Activated CD8-positive, alpha-beta memory T cell treated with anti-CD3 and anti-CD28 coated beads, Interleukin-2, amount 50 U/mL, for 1 hour (primary cell): ENCODE measurements around the gene STN1.

ENCODE experiments used
- DNase-seq: peaks from one replicate; pipeline ENCODE4 v3.0.0-alpha.2; 2020; ENCODE audit errors: extremely low read depth

Gene STN1

GRCh38 chr10:103929381-103929921 lies 11.5 kb upstream of the STN1 start:
- DNase-seq, result no peak

DNA sequence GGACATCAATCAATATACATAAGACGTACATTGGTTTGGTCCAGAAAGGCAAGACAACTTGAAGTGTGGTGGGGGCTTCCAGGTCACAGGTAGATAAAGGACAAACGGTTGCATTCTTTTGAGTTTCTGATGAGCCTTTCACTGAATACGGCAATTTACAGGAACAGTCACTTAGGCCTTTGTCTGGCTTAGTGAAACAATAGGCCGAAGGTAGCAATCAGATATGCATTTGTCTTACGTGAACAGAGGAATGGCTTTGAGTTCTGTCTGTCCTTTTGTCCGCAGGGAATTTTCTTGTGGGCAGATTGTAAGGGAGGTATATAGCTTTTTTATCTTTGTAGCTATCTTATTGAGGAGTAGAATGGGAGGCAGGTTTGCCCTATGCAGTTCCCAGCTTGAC lies 10.8 kb upstream of the STN1 start:
- DNase-seq, result no peak

DNA sequence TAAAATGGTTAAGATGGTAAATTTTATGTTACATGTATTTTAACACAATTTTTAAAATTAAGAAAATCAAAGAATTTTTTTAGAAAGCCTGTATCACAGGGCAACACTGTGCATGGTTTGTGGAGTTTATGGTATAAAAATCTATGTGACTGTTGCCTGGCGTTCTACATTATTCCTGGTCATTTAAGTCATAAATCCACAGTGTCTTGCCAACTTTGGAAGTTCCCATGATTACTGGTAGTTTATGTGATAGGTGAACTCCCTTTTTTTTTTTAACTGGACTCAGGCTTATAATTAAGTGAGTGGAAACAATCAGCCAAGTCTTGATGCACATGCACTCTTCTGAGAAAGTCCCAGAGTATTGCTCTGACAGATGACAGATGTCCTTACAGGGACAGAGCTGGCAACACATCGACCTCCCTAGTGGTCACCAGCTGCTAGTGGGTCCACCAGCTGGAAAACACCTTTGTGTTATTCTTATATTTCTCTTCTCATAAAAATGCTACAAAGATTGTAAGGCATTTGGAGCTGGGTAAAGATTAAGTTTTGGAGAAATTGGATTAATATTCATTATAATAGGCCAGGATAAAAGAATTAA lies 8.8 kb upstream of the STN1 start:
- DNase-seq, result no peak

DNA sequence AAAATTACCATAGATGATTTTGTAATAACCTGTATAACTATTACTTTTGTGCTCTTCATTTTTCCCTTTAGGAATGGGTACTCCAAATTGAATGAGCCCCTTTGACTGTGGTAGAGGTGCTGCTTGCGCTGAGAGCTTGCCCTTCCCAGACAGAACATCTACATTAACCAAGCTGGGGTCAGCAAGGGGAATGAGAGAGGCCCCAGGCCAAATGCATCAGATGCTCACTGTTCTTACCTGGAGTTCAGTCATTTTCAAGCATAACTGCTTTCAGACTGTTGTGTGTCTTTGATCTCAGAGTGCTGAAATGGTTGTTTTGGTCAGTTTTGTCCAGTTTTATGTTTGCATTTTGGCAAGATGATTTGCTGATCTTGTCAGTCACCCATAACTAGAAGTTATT lies 7.6 kb upstream of the STN1 start:
- no peak for DNase-seq

- DNase-seq, result no peak
Measured at GRCh38 chr10:103923502-103923901, 5.5 kb upstream of the STN1 start.

GRCh38 chr10:103922659-103923058 lies 4.7 kb upstream of the STN1 start:
- DNase-seq, result no peak

DNA sequence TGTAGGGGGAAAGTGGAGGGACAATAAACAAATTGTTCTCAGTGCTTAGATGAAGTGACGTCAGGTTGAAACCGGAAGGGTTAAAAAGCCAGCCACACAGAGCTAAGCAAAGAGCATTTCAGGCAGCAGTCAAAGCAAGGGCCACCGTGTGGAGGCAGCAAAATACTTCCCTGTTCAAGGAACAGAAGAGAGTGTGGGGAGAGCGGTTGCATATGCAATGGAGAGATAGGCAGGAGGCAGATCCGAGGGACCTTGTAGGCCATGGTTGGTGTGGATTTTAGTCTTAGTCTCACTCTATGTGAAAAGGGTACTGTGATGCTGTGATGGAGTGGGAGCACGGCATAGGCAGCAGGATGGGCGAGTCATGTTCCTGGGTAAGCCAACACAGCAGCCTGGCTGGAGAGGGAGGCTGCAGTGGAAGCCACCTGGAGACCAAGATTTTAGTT lies 3.8 kb upstream of the STN1 start:
- no peak for DNase-seq

GRCh38 chr10:103921248-103921647 lies 3.3 kb upstream of the STN1 start:
- no peak for DNase-seq

DNA sequence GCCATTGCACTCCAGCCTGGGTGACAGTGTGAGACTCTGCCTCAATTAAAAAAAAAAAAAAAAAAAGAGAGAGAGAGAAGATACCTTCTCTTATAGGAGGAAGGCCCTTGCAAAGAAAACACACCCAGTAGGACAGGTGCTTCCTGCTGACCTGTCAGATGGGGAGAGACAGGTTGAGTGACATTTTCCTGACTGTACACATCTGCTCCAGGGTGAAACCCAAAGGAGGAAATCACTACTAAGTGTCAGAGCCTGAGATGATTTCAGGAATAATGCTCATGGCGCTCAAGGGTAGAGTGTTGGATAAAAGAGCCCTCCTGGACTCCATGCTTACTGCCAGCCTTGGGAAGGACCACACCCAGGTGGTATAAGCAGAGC lies 1.7 kb upstream of the STN1 start:
- no peak for DNase-seq

- DNase-seq, result no peak
Measured at GRCh38 chr10:103917302-103918052, 507 bp downstream of the STN1 start.

DNA sequence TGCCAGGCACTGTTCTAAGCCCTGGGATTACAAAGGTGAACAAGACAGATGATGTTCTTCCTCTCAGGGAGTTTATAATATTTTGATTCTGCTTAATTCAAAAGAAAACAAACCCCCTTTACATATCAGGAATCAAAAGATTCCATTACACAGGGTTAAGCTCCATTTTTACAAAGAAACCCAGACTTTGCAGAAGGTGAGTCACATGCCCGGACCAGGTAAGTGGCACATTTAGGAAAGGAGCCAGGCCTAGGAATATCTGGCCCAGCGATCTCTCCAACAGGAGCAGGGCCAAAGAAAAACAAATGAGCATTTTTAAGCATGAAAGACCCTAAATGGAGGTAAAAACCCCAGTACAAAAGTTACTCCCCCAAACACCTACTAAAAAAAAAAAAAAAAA lies 1.1 kb downstream of the STN1 start:
- DNase-seq, result no peak

- no peak for DNase-seq
Measured at GRCh38 chr10:103916254-103916653, 1.7 kb downstream of the STN1 start.

DNA sequence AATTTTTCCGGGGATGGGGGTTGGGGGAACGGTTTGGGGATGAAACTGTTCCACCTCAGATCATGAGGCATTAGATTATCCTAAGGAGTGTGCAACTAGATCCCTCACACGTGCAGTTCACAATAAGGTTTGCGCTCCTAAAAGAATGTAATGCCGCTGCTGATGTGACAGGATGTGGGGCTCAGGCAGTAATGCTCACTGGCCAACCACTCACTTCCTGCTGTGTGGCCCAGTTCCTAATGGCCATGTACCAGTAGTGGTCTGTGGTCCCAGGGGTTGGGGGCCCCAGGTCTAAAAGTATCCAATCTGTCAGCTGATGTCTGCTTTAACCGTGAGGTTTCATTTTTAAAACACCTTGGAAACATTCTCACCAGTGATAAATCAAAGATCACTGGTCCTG lies 2.2 kb downstream of the STN1 start:
- no peak for DNase-seq

GRCh38 chr10:103912759-103913158 lies 5.2 kb downstream of the STN1 start:
- DNase-seq, result no peak

GRCh38 chr10:103911021-103911459 lies 6.9 kb downstream of the STN1 start:
- no peak for DNase-seq

DNA sequence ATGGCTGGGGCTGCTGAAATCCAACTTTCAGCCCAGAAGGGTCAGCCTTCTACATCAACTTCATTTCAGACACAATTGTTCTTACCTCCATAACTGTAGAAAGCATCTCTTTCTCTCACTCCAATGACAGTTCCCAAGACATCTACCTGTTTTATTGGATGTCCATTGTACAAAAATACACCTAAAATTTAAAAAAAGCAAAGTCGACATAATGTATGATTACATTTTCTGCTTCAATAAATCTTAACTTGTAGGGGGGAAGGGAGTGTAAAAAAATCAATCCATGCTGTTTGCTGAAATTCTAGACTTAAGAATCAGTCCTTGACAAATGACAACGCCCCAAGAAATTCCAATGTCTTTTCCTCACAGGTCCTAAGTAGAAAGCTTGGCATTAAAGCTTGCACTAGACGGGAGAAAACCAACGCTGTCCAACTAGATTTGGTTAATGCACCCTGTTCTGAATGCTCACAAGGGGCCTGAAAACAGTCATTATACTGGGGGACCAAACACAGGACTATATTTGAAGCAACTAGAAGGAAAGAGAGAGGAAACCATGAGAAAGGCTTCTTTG lies 7.5 kb downstream of the STN1 start:
- no peak for DNase-seq

GRCh38 chr10:103905441-103905840 lies 12.5 kb downstream of the STN1 start:
- DNase-seq, result no peak

DNA sequence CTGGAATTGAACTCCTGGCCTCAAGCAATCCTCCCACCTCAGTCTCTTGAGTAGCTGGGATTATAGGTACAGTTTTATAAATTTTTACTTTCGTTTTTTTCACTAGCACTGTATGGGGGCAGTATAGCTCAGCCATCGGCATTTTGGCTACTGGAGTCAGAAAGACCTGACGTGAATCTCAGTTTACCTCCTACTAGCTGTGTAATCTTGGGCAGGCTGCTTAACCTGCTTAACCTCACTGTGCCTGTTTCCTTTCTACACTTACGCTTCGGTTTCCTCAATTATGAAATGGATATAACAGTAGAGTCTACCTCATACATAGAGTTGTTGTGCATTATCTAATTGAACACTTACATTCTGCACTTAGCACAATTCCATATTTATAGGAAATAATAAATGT lies 16.7 kb downstream of the STN1 start:
- DNase-seq, result no peak

GRCh38 chr10:103899312-103899711 lies 18.7 kb downstream of the STN1 start:
- no peak for DNase-seq

- DNase-seq, result no peak
Measured at GRCh38 chr10:103897241-103897774, 20.7 kb downstream of the STN1 start.

DNA sequence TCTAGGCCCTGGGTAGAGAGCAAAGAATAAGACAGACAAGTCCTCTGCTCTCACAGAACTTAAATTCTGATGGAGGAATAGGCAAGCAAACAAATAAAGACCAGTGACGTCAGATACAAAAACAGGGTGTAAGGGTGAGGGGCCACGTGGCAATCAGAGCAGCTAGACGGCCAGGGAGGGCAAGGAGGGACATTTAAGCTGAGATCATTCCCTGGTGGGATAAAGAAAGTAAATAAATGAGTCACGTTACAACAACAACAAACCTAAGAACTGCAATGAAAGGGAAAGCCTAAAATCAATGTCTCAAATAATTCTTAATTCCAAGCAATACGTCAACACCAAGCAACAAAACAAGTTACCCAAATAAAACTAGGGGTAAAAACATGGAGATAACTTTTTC lies 21.8 kb downstream of the STN1 start:
- no peak for DNase-seq

- no peak for DNase-seq
Measured at GRCh38 chr10:103895411-103896186, 22.4 kb downstream of the STN1 start.
